Spleen (tissue), 11 donors: Measurements from ENCODE around the gene PDE1C. TPM values are rescaled to one million over a fixed set of nuclear protein-coding genes. Genes with fewer than 3 reads are reported as not detected.

Source experiments
- DNase-seq: peaks from one replicate; pipeline ENCODE4 v3.0.0-alpha.2; 2020
- H3K27ac ChIP-seq, 8 donors: fragments of 200-600 bp; sonication (generic) in 7 of 8; 1 replicate in 4 of 8; 2 replicates in 4 of 8; pipeline versions ENCODE4 v1.5.0 to v1.8.0; 2016 to 2021; ENCODE audit warnings: inconsistent platforms in 4 of 8, mild to moderate bottlenecking in 4 of 8, moderate library complexity in 1 of 8
- H3K27me3 ChIP-seq, 7 donors: fragments of 200-600 bp; sonication (generic) in 6 of 7; replicated peaks in 1 of 7; 1 replicate in 4 of 7; 2 replicates in 3 of 7; pipeline versions ENCODE4 v1.5.0 to v1.8.0; 2016 to 2021; ENCODE audit warnings: inconsistent platforms in 3 of 7, mild to moderate bottlenecking in 1 of 7
- H3K36me3 ChIP-seq, 6 donors: fragments of 200-600 bp; sonication (generic) in 5 of 6; 1 replicate in 4 of 6; 2 replicates in 2 of 6; pipeline versions ENCODE4 v1.5.0 to v1.8.0; 2016 to 2021; ENCODE audit warnings: inconsistent platforms in 2 of 6
- H3K4me1 ChIP-seq, 6 donors: fragments of 200-600 bp; sonication (generic) in 5 of 6; 1 replicate in 3 of 6; 2 replicates in 3 of 6; pipeline versions ENCODE4 v1.5.0 to v1.8.0; 2016 to 2021; ENCODE audit warnings: inconsistent platforms in 3 of 6
- H3K4me3 ChIP-seq, 8 donors: fragments of 200-600 bp; sonication (generic) in 7 of 8; 1 replicate in 4 of 8; 2 replicates in 4 of 8; pipeline versions ENCODE4 v1.5.0 to v1.8.0; 2016 to 2021; ENCODE audit warnings: inconsistent platforms in 4 of 8, mild to moderate bottlenecking in 4 of 8, moderate library complexity in 2 of 8
- H3K9me3 ChIP-seq, 8 donors: fragments of 200-600 bp; sonication (generic) in 7 of 8; 1 replicate in 4 of 8; 2 replicates in 4 of 8; pipeline versions ENCODE4 v1.5.0 to v1.8.0; 2016 to 2021; ENCODE audit warnings: inconsistent platforms in 4 of 8
- CTCF ChIP-seq, 11 experiments: fragments of 200-600 bp in 7 of 11; fragments of 450-650 bp in 4 of 11; sonication (generic) in 4 of 11; IDR thresholded peaks in 8 of 11; conservative IDR thresholded peaks in 3 of 11; 1 replicate in 7 of 11; 2 replicates in 4 of 11; pipeline versions ENCODE4 v1.4.0 to v1.8.0; 2016 to 2021; ENCODE audit warnings: antibody characterized with exemption in 11 of 11, inconsistent platforms in 4 of 11, mild to moderate bottlenecking in 1 of 11
- POLR2A ChIP-seq, 3 donors: fragments of 450-650 bp; IDR thresholded peaks; one replicate each; pipeline ENCODE4 v1.5.1; 2017; ENCODE audit warnings: antibody characterized with exemption in 3 of 3, mild to moderate bottlenecking in 1 of 3
- POLR2AphosphoS5 ChIP-seq, 3 donors: sonication (generic); formaldehyde crosslinking; IDR thresholded peaks; one replicate each; pipeline ENCODE4 v1.5.1; 2017; ENCODE audit warnings: antibody characterized with exemption in 3 of 3
- WGBS, 5 donors: extraction: QIAGEN DNeasy Blood & Tissue Kit in 3 of 5; methylation state at CpG; one replicate each; pipeline versions ENCODE4 v1.1.5 to v1.1.7; 2013 to 2018; 5-methylcytosine and 5-hydroxymethylcytosine counted together
- intact Hi-C: fragments of 100-400 bp; cut with DNase I; formaldehyde crosslinking; loops from one replicate; pipeline ENCODE4 v1.15.0; 2023; ENCODE audit warnings: low total_unique reads
- polyA plus RNA-seq, 3 donors: library from polyadenylated mRNA; stranded (reverse); fragments of 200-250 nt; gene quantifications; one replicate each; pipeline ENCODE4 v1.2.1, GENCODE V29; 2013
- total RNA-seq, 7 donors: library from RNA; depleted of rRNA in 3 of 7; stranded (reverse); fragments of >200 nt in 3 of 7; fragmentation: NEBNext Ultra II Directional in 4 of 7; extraction: Animal tissue kit (Norgen Biotek cat#: 25700) in 4 of 7; gene quantifications; one replicate each; pipeline versions ENCODE4 v1.1.0 to v1.2.1, GENCODE V29; 2016 to 2021
- donor health status: healthy with polysubstance abuse.
- donor health status: DM: no; HTN: no; CAD: no; lungs with moderate emphysema.
- donor health status: DM: no; HTN: no; CAD: no.
- donor health status: Bipolar disorder and iron deficiency.
- donor health status: healthy.
- donor health status: DM: no; HTN: no; CAD: no.
- donor health status: DM: yes; HTN: yes; CAD: no.

Gene PDE1C
- total and polyA plus RNA-seq, 10 donors = 0.53 to 3.3 (median 1.6) TPM

DNA sequence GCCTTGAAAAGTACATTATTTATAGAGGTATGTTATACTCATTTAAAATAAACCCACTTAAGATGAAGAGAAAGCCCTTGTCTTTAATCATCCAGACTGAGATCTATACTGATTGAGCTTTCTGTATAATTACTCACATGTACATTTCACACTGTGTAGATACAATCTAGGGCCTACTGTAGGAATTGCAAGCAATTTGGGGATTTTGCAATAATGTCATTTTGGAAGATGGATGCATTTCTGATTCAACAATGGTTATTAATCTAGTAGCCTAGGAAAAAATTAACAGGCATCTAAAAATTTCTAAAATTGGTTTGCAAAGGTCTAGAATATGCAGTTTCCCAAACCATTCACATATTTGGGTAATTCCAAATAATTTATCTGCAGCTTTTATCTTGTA, 132.2 kb downstream of the PDE1C start:
- TF ChIP-seq POLR2A (IDR thresholded peaks at IDR 0.05) (no peak), POLR2AphosphoS5 (IDR thresholded peaks at IDR 0.05) (no peak), CTCF (IDR thresholded peaks at IDR 0.05 in 8 of 11, conservative IDR thresholded peaks at IDR 0.05 in 3 of 11) (no peak)

GRCh38 chr7:31935124-31936054, 134.8 kb downstream of the PDE1C start:
- no peaks in the 10 kb centered on the region for H3K4me1 ChIP-seq
- WGBS, 5 donors = 75 to 86% (median 79%) methylated on average over 10 of the region's 10 CpGs
- no peak for TF ChIP-seq CTCF (IDR thresholded peaks at IDR 0.05 in 8 of 11, conservative IDR thresholded peaks at IDR 0.05 in 3 of 11)
- TF ChIP-seq POLR2A (IDR thresholded peaks at IDR 0.05) = no peak
- no peak for TF ChIP-seq POLR2AphosphoS5 (IDR thresholded peaks at IDR 0.05)
- H3K27ac ChIP-seq = no peak overlapping the region
- no peak overlapping the region for H3K4me3 ChIP-seq
- no peak for DNase-seq
- H3K27me3 ChIP-seq = no peaks in the 10 kb centered on the region
- intact Hi-C loops = no loop called here
- H3K9me3 ChIP-seq = peaks cover 0 to 8% (median 0%) of the 10 kb centered on the region in 8 donors
- no peaks in the 10 kb centered on the region for H3K36me3 ChIP-seq

More for the DNA sequence above, 132.2 kb downstream of the PDE1C start:
- no peaks in the 10 kb centered on the region for H3K9me3 ChIP-seq
- H3K4me1 ChIP-seq = no peaks in the 10 kb centered on the region
- H3K36me3 ChIP-seq = no peaks in the 10 kb centered on the region
- intact Hi-C loops = no loop called here
- H3K27me3 ChIP-seq = no peaks in the 10 kb centered on the region
- H3K4me3 ChIP-seq = no peak overlapping the region
- no peak for DNase-seq
- no peak overlapping the region for H3K27ac ChIP-seq

DNA sequence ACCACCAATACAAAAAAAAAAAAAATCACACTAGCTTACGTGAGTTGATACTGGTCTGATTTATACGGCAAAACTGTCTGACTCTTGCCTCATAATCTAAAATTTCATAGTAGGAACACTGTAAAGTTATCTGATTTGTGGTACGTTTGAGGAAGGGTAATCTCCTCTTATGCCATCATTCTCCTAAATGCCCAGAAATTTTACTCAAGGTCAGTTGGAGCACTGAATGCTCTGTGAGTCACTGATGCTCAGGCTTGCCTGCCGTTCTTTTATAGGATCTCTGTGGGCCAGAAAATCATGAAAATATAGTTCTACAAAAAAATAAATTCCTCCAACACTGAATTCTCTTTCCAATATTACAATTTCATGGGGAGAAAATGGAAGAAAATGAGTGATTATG, 135.7 kb downstream of the PDE1C start:
- H3K27me3 ChIP-seq = no peaks in the 10 kb centered on the region
- 82 to 92% (median 85%) methylated on average over 4 of the region's 4 CpGs for WGBS, 5 donors
- peaks cover 0 to 13% (median 1%) of the 10 kb centered on the region in 8 donors for H3K9me3 ChIP-seq
- DNase-seq = no peak
- H3K4me1 ChIP-seq = no peaks in the 10 kb centered on the region
- H3K36me3 ChIP-seq = no peaks in the 10 kb centered on the region
- intact Hi-C loops = no loop called here
- no peak overlapping the region for H3K27ac ChIP-seq
- no peak overlapping the region for H3K4me3 ChIP-seq
- TF ChIP-seq POLR2AphosphoS5 (IDR thresholded peaks at IDR 0.05) = no peak

- H3K27ac ChIP-seq = no peak overlapping the region
- WGBS, 5 donors = 55 to 87% (median 66%) methylated on average over 1 of the region's 1 CpG
- H3K9me3 ChIP-seq = peaks cover 0 to 16% (median 2%) of the 10 kb centered on the region in 8 donors
- no peaks in the 10 kb centered on the region for H3K4me1 ChIP-seq
- H3K27me3 ChIP-seq = no peaks in the 10 kb centered on the region
- no peak for TF ChIP-seq POLR2A (IDR thresholded peaks at IDR 0.05)
- no peak for TF ChIP-seq POLR2AphosphoS5 (IDR thresholded peaks at IDR 0.05)
- TF ChIP-seq CTCF (IDR thresholded peaks at IDR 0.05 in 8 of 11, conservative IDR thresholded peaks at IDR 0.05 in 3 of 11) = no peak
- no peak for DNase-seq
- no peaks in the 10 kb centered on the region for H3K36me3 ChIP-seq
- intact Hi-C loops = no loop called here
- no peak overlapping the region for H3K4me3 ChIP-seq
These were observed 136.7 kb downstream of the PDE1C start for GRCh38 chr7:31933481-31933880.
